Measurements from ENCODE around the gene FBXO41.

Gene FBXO41

DNA sequence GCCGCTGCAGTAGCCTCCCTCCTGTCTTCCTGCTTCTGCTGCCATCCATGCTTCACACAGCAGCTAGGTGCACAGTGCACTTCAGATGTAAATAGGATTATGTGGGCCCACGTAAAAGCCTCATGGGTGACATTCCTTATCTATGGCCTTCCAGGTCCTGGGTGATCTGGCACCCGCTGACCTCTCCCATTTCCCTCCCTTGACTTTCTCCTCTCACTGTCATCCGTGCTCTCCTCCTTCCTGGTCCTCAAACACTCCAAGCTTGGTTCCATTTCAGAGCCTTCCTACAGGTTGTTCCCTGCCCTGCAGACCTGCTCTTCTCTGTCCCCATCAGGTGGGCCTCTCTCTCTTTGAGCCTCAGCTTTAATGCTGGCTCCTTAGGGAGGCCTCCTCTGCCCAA, 74.3 kb downstream of the FBXO41 start:
- DNase-seq = no peak

DNA sequence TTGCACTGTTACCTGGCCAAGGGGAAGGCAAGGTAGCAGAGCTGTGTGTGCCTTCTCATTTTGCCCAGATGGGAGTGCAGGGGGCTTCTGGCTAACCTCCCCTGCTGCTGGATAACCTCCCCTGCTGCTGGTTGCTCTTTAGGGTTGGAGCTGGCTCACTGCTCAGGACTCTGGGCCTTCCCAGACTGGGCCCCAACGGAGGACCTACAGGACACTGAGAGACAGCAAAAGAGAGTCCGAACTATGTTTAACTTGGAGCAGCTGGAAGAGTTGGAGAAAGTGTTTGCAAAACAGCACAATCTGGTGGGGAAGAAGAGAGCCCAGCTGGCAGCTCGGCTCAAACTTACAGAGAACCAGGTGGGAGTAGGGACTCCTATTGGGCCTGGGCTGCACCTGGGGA, 76.0 kb downstream of the FBXO41 start:
- DNase-seq = no peak

DNA sequence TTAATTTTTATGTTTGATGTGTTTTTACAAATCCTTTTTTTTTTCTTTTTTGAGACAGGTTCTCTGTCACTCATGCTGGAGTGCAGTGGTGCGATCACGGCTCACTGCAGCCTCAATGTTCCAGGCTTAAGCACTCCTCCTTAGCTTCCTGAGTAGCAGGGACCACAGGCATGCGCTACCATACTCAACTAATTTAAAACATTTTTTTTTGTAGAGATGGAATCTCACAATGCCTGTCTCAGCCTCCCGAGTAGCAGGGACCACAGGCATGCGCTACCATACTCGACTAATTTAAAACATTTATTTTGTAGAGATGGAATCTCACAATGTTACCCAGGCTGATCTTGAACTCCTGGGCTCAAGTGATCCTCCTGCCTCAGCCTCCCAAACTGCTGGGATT, 78.7 kb downstream of the FBXO41 start:
- no peak for DNase-seq

All from CD4-positive, alpha-beta T cell treated with Interferon alpha-2 for 1 hour (primary cell).